Activated CD8-positive, alpha-beta T cell treated with anti-CD3 and anti-CD28 coated beads for 36 hours (primary cell): ENCODE measurements around the gene KLHDC1. TPM values are rescaled to one million over a fixed set of nuclear protein-coding genes. Genes with fewer than 3 reads are reported as not detected.
A peak's percentile ranks its signal among the peaks of the same experiment; 100 is the strongest.
"Not testable (repeated sequence)": the region's sequence is repeated elsewhere in the genome, so short reads cannot be mapped to it uniquely, and the experiment has no call there.

ENCODE experiments used
- ATAC-seq: fragments of 200-7000 bp; cut with Tn5 transposase; one replicate; pipeline ENCODE4 v1.10.0; 2021; ENCODE audit warnings: mild to moderate bottlenecking, moderate library complexity
- CTCF ChIA-PET: fragments of 350-600 bp; sonication (Branson Sonifier 250); formaldehyde crosslinking; loops from one replicate; lab custom pipeline; 2021; ENCODE audit warnings: antibody characterized with exemption; lab: Charles Lee
- POLR2A ChIA-PET: fragments of 350-600 bp; sonication (Branson Sonifier 250); formaldehyde crosslinking; loops from one replicate; lab custom pipeline; 2021; ENCODE audit warnings: antibody characterized with exemption; lab: Charles Lee
- DNase-seq: peaks from one replicate; pipeline ENCODE4 v3.0.0-alpha.2; 2020
- H3K27ac Mint-ChIP-seq: one replicate; pipeline ENCODE4 v1.8.0; 2021; ENCODE audit warnings: mild to moderate bottlenecking, mixed read lengths
- H3K27me3 Mint-ChIP-seq: one replicate; pipeline ENCODE4 v1.8.0; 2021; ENCODE audit warnings: mixed read lengths
- H3K36me3 Mint-ChIP-seq: one replicate; pipeline ENCODE4 v1.8.0; 2021; ENCODE audit warnings: low read depth, mixed read lengths
- H3K4me1 Mint-ChIP-seq: one replicate; pipeline ENCODE4 v1.8.0; 2021; ENCODE audit warnings: low read depth, mixed read lengths
- H3K4me3 Mint-ChIP-seq: one replicate; pipeline ENCODE4 v1.8.0; 2021; ENCODE audit warnings: mild to moderate bottlenecking, moderate library complexity, mixed read lengths
- H3K9me3 Mint-ChIP-seq: one replicate; pipeline ENCODE4 v1.8.0; 2021; ENCODE audit warnings: mixed read lengths
- intact Hi-C: fragments of 100-400 bp; cut with micrococcal nuclease; formaldehyde crosslinking; loops from one replicate; pipeline ENCODE4 v1.10.0; 2022
- total RNA-seq, 2 experiments: library from RNA; stranded (reverse); gene quantifications; one replicate each; pipeline ENCODE4 v1.2.3, GENCODE V29; 2021
- TF ChIP-seq, protein P1 (sequence below): fragments of 200-600 bp; IDR thresholded peaks from one replicate; pipeline ENCODE4 v1.8.0; 2022; ENCODE audit warnings: antibody characterized with exemption, mild to moderate bottlenecking

The KLHDC1 gene
- total RNA-seq, 2 experiments from 2014 or later = 0.98 to 1.2 TPM

DNA sequence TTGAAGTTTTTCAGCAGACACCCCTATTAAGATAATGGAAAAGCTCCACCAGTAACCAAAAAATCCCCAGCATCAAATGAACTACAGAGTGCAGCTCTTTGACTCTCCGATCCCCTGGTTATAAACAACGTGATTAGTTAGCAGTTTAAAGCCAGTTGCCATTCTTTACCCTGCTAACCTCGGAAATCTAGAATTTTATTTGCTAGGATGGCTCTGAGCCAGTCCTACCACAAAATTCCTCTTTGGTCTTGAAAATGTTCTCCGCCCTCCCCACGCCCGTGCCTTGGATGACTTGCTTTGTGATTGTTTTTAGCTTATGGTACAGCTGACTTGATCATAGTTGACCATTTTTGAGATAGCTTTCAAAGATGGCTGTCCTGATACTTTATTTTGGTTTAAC is 76.3 kb downstream of the KLHDC1 start:
- Mint-ChIP-seq H3K36me3 (peaks cover 5% of the 10 kb centered on the region), H3K27me3 (no peaks in the 10 kb centered on the region), H3K4me1 (peaks cover 34% of the 10 kb centered on the region), H3K4me3 (peak overlapping the region; percentile 93), H3K9me3 (no peaks in the 10 kb centered on the region), H3K27ac (peak overlapping the region; percentile 98)
- POLR2A ChIA-PET = interaction anchor here (0.9 to 3.7 kb wide), 14 partner anchors 11 to 335 kb away, joined by 3 to 36 read pairs (median 4); partner anchors contain the start of genes DNAAF2, KLHDC1, POLE2 and RPS29
- no peak for ATAC-seq
- CTCF ChIA-PET = interaction anchor here (0.9 to 3.7 kb wide), 7 partner anchors 12 to 149 kb away, joined by 3 to 19 read pairs (median 3); partner anchors contain the start of genes DNAAF2, MGAT2, NEMF and POLE2
- no peak for DNase-seq
- intact Hi-C loops = loop anchor here (5.0 kb wide), 1 partner anchor 137 kb away; no protein-coding TSS in a partner anchor
- TF ChIP-seq, protein P1, sequence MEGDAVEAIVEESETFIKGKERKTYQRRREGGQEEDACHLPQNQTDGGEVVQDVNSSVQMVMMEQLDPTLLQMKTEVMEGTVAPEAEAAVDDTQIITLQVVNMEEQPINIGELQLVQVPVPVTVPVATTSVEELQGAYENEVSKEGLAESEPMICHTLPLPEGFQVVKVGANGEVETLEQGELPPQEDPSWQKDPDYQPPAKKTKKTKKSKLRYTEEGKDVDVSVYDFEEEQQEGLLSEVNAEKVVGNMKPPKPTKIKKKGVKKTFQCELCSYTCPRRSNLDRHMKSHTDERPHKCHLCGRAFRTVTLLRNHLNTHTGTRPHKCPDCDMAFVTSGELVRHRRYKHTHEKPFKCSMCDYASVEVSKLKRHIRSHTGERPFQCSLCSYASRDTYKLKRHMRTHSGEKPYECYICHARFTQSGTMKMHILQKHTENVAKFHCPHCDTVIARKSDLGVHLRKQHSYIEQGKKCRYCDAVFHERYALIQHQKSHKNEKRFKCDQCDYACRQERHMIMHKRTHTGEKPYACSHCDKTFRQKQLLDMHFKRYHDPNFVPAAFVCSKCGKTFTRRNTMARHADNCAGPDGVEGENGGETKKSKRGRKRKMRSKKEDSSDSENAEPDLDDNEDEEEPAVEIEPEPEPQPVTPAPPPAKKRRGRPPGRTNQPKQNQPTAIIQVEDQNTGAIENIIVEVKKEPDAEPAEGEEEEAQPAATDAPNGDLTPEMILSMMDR = no peak

DNA sequence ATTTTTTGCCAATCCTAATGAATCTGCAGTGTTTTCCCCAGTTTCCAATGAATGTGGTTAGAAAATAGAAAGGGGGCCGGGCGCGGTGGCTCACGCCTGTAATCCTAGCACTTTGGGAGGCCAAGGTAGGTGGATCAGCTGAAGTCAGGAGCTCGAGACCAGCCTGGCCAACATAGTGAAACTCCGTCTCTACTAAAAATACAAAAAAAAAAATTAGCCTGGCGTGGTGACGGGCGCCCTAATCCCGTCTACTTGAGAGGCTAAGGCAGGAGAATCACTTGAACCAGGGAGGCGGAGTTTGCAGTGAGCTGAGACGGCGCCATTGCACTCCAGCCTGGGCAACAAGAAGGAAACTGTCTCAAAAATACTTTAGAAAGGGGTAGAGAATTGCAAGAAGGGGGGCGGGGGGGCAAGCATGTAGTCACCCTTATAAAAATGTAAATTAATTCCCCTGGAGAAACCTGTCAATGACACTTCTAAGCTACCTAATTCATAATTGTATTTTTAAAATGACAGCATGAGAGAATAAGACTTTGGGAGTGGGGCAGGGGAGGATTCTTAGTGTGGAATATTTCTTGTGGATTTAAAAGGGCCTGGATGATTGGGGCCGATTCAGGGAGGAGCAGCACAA is 76.8 kb downstream of the KLHDC1 start:
- ATAC-seq = no peak
- no peak for DNase-seq
- Mint-ChIP-seq H3K9me3 (no peaks in the 10 kb centered on the region), H3K27me3 (no peaks in the 10 kb centered on the region), H3K27ac (peak overlapping the region; percentile 98), H3K4me3 (peak overlapping the region; percentile 93), H3K36me3 (peaks cover 5% of the 10 kb centered on the region), H3K4me1 (peaks cover 34% of the 10 kb centered on the region)
- POLR2A ChIA-PET = interaction anchor here (0.6 to 3.7 kb wide), 10 partner anchors 11 to 141 kb away, joined by 3 to 36 read pairs (median 4); partner anchors contain the start of genes DNAAF2, KLHDC1 and POLE2
- TF ChIP-seq, protein P1 = no peak
- intact Hi-C loops = loop anchor here (5.0 kb wide), 1 partner anchor 137 kb away; no protein-coding TSS in a partner anchor
- CTCF ChIA-PET = interaction anchor here (1.1 to 3.7 kb wide), 6 partner anchors 12 to 137 kb away, joined by 3 to 19 read pairs (median 6); partner anchors contain the start of genes DNAAF2, NEMF and POLE2

DNA sequence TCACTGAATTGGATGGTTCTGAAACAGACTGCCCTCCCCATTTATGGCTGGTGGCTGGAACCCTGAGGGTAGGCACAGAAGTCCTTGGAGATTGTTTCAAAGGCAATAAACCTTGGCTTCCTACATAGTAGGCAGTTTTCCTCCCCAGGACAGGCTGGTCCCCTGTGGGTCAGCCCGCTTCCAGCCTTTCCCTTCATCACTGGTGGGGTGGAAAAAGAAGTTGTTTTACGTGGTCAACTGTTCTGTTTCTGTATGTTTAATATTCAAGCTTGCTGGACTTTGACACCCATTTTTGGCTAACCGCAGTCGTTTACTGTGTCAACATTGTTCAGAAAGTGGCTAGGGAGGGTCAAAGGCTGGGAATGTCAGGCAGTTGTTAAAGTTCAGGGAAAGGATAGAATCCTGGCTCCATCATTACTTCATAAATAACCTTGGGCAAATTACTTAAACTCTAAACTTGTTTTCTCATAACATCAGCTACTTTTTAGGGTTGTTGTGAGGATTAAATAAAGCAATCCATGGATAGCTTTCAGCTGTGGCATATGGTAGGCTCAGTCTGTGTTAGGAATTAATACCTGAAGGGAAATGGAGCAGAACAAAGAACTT is 77.4 kb downstream of the KLHDC1 start:
- intact Hi-C loops = no loop called here
- peaks cover 36% of the 10 kb centered on the region for H3K4me1 Mint-ChIP-seq
- TF ChIP-seq, protein P1 = no peak
- ChIA-PET POLR2A (interaction anchor here (0.6 to 3.7 kb wide), 5 partner anchors 10 to 136 kb away, joined by 3 to 36 read pairs (median 7); partner anchors contain the start of gene DNAAF2), CTCF (interaction anchor here (1.5 to 2.8 kb wide), 3 partner anchors 11 to 136 kb away, joined by 3 to 14 read pairs (median 8); partner anchors contain the start of gene DNAAF2)
- no peak for DNase-seq
- H3K4me3 Mint-ChIP-seq = peak overlapping the region; percentile 38
- peak overlapping the region; percentile 98 for H3K27ac Mint-ChIP-seq
- H3K27me3 Mint-ChIP-seq = no peaks in the 10 kb centered on the region
- no peaks in the 10 kb centered on the region for H3K9me3 Mint-ChIP-seq
- peaks cover 7% of the 10 kb centered on the region for H3K36me3 Mint-ChIP-seq
- ATAC-seq = no peak

DNA sequence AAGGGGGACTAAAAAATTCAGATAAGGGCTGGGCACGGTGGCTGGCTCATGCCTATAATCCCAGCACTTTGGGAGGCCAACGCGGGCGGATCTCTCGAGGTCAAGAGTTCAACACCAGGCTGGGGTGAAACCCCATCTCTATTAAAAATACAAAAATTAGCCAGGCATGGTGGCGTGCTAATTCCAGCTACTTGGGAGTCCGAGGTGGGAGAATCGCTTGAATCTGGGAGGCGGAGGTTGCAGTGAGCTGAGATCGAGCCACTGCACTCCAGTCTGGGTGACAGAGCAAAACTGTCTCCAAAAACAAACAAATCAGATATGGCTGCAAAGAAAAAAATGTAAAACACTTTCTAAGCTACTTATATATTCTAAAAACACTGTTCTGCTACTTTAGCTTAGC is 78.8 kb downstream of the KLHDC1 start:
- DNase-seq, H3K27me3 Mint-ChIP-seq, H3K4me3 Mint-ChIP-seq, H3K9me3 Mint-ChIP-seq, intact Hi-C loops, ATAC-seq: not testable (repeated sequence)
- peaks cover 38% of the 10 kb centered on the region for H3K4me1 Mint-ChIP-seq
- ChIA-PET CTCF (interaction anchor here (0.7 to 2.8 kb wide), 3 partner anchors 90 to 137 kb away, joined by 4 to 8 read pairs (median 7); partner anchors contain the start of gene DNAAF2), POLR2A (interaction anchor here (1.0 to 2.4 kb wide), 6 partner anchors 9 to 91 kb away, joined by 3 to 8 read pairs (median 4); partner anchors contain the start of genes NEMF and POLE2)
- H3K36me3 Mint-ChIP-seq = peaks cover 11% of the 10 kb centered on the region
- H3K27ac Mint-ChIP-seq = peak overlapping the region; percentile 23

DNA sequence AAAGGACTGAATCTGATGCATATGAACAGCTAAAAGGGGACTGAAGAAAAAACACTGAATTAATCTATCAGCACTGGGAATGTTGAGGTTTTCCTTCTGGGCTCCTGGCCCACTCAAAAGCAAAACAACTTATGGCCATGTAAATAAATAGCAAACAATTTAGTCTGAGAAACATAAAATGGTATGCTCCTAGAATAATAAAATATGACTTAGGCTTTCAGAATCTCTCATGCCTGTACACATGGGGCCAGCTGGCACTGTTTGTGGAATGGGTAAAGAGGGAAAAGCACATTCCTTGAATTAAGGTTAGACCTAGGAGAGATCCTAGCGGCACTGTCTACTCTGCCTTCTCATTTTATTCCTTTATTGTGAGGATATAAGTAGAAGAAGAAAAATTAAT is 81.2 kb downstream of the KLHDC1 start:
- intact Hi-C loops = no loop called here
- H3K36me3 Mint-ChIP-seq = peaks cover 19% of the 10 kb centered on the region
- H3K27me3 Mint-ChIP-seq = no peaks in the 10 kb centered on the region
- ChIA-PET POLR2A (no interaction called here), CTCF (interaction anchor here (1.0 kb wide), 1 partner anchor 78 kb away, joined by 4 read pairs; the partner anchor contains the start of gene NEMF)
- TF ChIP-seq, protein P1 = no peak
- no peak overlapping the region for H3K27ac Mint-ChIP-seq
- peaks cover 28% of the 10 kb centered on the region for H3K4me1 Mint-ChIP-seq
- H3K4me3 Mint-ChIP-seq = no peak overlapping the region
- no peaks in the 10 kb centered on the region for H3K9me3 Mint-ChIP-seq
- DNase-seq (no peak), ATAC-seq (no peak)
